A549 (cell line): ENCODE measurements around the gene NNMT.

Source experiments
- EP300 ChIP-seq, 2 experiments: fragments of >200 bp; sonication (Bioruptor Twin); formaldehyde crosslinking; IDR thresholded peaks; 2 replicates in 1 of 2; 3 replicates in 1 of 2; pipeline ENCODE4 v1.6.1; 2016 to 2017
- FOXS1 ChIP-seq: fragments of 250-450 bp; sonication (Bioruptor Pico); IDR thresholded peaks from 2 replicates; pipeline ENCODE4 v1.5.0; 2020; ENCODE audit warnings: mild to moderate bottlenecking, moderate library complexity
- HEYL ChIP-seq: fragments of 250-450 bp; sonication (Bioruptor Pico); IDR thresholded peaks from 2 replicates; pipeline ENCODE4 v1.8.0; 2021; ENCODE audit warnings: mild to moderate bottlenecking, moderate library complexity
- KDM1A ChIP-seq: fragments of 200-600 bp; sonication (generic); IDR thresholded peaks from 2 replicates; pipeline ENCODE4 v1.6.1; 2016; ENCODE audit warnings: low read depth, mild to moderate bottlenecking
- POLR2A ChIP-seq: IDR thresholded peaks from 2 replicates; pipeline ENCODE4 v1.6.1; 2012; ENCODE audit warnings: mild to moderate bottlenecking, low read length
- RARB ChIP-seq: fragments of 250-450 bp; sonication (Bioruptor Pico); IDR thresholded peaks from 2 replicates; pipeline ENCODE4 v1.8.0; 2021; ENCODE audit warnings: mild to moderate bottlenecking, moderate library complexity
- RNF2 ChIP-seq: fragments of 200-600 bp; sonication (generic); IDR thresholded peaks from 2 replicates; pipeline ENCODE4 v1.6.1; 2016; ENCODE audit warnings: low read depth, mild to moderate bottlenecking, antibody characterized with exemption, moderate library complexity, borderline replicate concordance
- SMC3 ChIP-seq: fragments of >200 bp; sonication (Bioruptor Twin); formaldehyde crosslinking; IDR thresholded peaks from 3 replicates; pipeline ENCODE4 v1.6.1; 2018; ENCODE audit warnings: inconsistent platforms
- ZC3H11A ChIP-seq: fragments of 450-650 bp; IDR thresholded peaks from 2 replicates; pipeline ENCODE4 v1.6.1; 2014; ENCODE audit warnings: antibody characterized with exemption, mild to moderate bottlenecking
- TF ChIP-seq, protein P1 (sequence below): fragments of >200 bp; sonication (Bioruptor Twin); formaldehyde crosslinking; IDR thresholded peaks from 3 replicates; pipeline ENCODE4 v1.5.1; 2016
- TF ChIP-seq, protein P2 (sequence below): fragments of 200-600 bp; sonication (generic); IDR thresholded peaks from 2 replicates; pipeline ENCODE4 v1.6.1; 2016; ENCODE audit warnings: antibody characterized with exemption, mild to moderate bottlenecking, moderate library complexity

DNA sequence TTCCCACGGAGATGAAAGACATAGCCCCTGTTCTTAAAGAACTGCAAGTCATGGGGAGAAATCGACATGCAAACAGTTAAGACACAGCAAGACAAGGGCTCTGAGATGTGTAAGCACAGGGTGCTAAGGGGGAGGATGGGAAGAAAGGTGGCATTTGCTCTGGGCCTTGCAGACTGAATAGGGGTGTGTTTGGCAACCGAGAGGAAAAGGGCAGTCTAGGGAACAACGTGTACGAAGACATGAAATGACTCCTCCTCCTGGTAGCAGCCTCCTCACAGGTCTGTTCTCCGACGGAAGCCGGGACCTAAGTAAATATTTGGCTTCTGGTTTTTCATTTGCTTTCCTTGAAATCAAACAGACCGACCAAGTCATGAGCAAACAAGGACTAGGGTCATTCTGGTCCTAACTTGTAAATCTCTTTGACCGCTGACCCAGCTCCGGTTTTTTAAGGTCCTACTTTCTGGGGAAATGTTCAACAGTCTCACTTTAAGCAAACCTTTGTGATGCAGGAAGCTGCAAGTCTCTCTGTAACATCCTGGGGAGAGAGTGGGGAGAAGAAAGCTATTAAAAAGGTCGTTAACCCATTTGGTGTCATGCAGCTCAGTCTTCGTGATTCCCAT lies 19.7 kb downstream of the NNMT start:
- TF ChIP-seq KDM1A: no peak
- TF ChIP-seq RARB (CRISPR knock-in tag): no peak
- TF ChIP-seq SMC3: peak; percentile 31; the same call in 1 of the 3 replicates
- no peak for TF ChIP-seq POLR2A
- peak; percentile 75 to 86; a peak in 4 of 5 replicates for TF ChIP-seq EP300 (IDR thresholded peaks at IDR 0.05)
- no peak for TF ChIP-seq ZC3H11A
- TF ChIP-seq RNF2: no peak
- TF ChIP-seq, protein P1, sequence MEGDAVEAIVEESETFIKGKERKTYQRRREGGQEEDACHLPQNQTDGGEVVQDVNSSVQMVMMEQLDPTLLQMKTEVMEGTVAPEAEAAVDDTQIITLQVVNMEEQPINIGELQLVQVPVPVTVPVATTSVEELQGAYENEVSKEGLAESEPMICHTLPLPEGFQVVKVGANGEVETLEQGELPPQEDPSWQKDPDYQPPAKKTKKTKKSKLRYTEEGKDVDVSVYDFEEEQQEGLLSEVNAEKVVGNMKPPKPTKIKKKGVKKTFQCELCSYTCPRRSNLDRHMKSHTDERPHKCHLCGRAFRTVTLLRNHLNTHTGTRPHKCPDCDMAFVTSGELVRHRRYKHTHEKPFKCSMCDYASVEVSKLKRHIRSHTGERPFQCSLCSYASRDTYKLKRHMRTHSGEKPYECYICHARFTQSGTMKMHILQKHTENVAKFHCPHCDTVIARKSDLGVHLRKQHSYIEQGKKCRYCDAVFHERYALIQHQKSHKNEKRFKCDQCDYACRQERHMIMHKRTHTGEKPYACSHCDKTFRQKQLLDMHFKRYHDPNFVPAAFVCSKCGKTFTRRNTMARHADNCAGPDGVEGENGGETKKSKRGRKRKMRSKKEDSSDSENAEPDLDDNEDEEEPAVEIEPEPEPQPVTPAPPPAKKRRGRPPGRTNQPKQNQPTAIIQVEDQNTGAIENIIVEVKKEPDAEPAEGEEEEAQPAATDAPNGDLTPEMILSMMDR: no peak
- no peak for TF ChIP-seq HEYL
- TF ChIP-seq, protein P2, sequence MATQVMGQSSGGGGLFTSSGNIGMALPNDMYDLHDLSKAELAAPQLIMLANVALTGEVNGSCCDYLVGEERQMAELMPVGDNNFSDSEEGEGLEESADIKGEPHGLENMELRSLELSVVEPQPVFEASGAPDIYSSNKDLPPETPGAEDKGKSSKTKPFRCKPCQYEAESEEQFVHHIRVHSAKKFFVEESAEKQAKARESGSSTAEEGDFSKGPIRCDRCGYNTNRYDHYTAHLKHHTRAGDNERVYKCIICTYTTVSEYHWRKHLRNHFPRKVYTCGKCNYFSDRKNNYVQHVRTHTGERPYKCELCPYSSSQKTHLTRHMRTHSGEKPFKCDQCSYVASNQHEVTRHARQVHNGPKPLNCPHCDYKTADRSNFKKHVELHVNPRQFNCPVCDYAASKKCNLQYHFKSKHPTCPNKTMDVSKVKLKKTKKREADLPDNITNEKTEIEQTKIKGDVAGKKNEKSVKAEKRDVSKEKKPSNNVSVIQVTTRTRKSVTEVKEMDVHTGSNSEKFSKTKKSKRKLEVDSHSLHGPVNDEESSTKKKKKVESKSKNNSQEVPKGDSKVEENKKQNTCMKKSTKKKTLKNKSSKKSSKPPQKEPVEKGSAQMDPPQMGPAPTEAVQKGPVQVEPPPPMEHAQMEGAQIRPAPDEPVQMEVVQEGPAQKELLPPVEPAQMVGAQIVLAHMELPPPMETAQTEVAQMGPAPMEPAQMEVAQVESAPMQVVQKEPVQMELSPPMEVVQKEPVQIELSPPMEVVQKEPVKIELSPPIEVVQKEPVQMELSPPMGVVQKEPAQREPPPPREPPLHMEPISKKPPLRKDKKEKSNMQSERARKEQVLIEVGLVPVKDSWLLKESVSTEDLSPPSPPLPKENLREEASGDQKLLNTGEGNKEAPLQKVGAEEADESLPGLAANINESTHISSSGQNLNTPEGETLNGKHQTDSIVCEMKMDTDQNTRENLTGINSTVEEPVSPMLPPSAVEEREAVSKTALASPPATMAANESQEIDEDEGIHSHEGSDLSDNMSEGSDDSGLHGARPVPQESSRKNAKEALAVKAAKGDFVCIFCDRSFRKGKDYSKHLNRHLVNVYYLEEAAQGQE: no peak
- TF ChIP-seq FOXS1 (CRISPR knock-in tag): no peak
